NCI-H187 (cell line): Measurements from ENCODE around the gene PAX7.
A peak's percentile ranks its signal among the peaks of the same experiment; 100 is the strongest.
"Not testable (repeated sequence)": the region's sequence is repeated elsewhere in the genome, so short reads cannot be mapped to it uniquely, and the experiment has no call there.

Experiments used
- DNase-seq, 2 experiments: peaks; one replicate each; lab custom pipeline; 2025; lab: John Stamatoyannopoulos, UW

The PAX7 gene

GRCh38 chr1:18630511-18631495 lies at the start of gene PAX7:
Gene PAX7, plus strand, starts transcription at chr1:18630846. Its CDS starts 758 bp downstream, at chr1:18631604.
- no peak for DNase-seq

DNA sequence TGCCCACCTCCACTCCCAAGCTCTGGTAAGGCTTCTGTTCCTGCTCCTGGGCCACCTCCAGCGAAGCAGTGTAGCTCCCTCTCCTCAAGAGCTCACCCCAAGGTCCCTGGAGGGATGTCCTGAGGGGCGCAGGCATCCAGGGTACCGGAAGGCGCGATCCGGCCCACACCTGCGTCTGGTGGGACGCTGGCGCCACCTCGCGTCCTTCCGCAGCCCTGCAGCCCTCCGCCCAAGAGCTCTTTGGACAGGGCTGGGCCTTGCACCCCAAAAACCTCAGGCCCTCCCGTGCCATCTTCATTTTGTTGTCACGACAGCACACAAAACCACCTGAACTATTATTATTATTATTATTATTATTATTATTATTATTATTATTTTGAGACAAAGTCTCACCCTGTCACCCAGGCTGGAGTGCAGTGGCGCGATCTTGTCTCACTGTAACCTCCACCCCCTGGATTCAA lies 49.2 kb upstream of the PAX7 start:
- DNase-seq: peak; percentile 19 to 28

DNA sequence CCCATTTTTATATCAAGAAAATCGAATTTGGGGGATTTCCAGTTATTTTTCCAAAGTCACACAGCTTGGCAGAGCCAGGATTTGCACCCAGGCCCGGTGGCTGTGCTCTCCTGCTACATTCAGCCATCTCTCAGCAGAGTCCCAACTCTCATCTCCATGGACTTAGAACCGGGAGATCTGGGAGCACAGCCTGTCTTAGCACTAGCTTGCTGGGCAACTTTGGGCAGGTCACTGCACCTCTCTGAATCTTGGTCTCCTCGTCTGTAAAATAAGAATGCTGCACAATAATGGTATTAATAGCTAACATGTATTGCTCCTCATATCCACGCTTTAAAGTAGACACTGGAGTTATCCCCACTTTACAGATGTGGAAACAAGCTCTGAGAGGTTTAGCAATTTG lies 47.8 kb upstream of the PAX7 start:
- DNase-seq: no peak

- DNase-seq: no peak
Observed at GRCh38 chr1:18583326-18583941, 47.2 kb upstream of the PAX7 start.

GRCh38 chr1:18586016-18586415 lies 44.6 kb upstream of the PAX7 start:
- DNase-seq: not testable (repeated sequence)

- no peak for DNase-seq
Observed at GRCh38 chr1:18588093-18588492, 42.6 kb upstream of the PAX7 start.

GRCh38 chr1:18592368-18592767 lies 38.3 kb upstream of the PAX7 start:
- DNase-seq: no peak

- DNase-seq: peak in 1 of 2 experiments; percentile 14
Observed at GRCh38 chr1:18597160-18598042, 33.2 kb upstream of the PAX7 start.

DNA sequence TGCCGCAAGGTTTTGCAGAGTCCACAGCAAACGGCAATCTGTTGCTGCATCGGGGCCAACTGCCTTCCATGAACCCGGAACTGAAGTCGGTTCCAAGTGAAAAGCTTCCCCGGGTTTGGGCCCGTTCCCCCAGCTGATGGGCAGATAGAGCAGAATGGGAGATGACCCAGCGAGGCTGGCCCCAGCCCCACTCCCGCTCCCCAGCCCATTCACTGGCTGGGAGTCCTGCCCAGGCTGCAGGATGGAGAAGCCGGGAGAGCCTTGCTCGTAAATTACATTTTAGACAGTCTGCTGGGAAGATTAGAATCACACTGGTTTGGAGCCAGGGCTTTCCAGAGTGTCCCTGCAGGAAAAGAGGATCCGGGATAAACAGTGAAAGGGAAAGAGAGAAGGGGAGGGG lies 31.6 kb upstream of the PAX7 start:
- no peak for DNase-seq

DNA sequence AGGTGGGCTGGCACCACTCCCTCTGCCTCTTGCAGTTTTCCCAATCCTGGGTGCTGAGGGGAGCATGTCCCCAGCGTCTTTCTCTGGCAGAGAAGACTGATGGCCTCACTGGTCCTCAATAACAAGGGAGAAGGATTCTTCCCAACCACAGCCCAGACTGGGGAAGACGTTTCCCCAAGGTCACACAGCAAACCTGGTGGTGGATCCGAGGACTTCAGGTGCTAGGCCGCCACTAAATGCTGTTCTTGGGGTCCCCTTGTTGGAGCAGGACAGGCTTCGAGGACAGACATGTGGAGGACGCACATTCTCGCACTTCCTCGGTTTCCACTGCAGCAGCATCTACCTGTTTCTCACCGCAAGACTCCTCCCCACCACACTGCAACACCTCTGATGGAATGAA lies 30.9 kb upstream of the PAX7 start:
- DNase-seq: no peak

- DNase-seq: no peak
Observed at GRCh38 chr1:18602533-18603211, 28.0 kb upstream of the PAX7 start.

DNA sequence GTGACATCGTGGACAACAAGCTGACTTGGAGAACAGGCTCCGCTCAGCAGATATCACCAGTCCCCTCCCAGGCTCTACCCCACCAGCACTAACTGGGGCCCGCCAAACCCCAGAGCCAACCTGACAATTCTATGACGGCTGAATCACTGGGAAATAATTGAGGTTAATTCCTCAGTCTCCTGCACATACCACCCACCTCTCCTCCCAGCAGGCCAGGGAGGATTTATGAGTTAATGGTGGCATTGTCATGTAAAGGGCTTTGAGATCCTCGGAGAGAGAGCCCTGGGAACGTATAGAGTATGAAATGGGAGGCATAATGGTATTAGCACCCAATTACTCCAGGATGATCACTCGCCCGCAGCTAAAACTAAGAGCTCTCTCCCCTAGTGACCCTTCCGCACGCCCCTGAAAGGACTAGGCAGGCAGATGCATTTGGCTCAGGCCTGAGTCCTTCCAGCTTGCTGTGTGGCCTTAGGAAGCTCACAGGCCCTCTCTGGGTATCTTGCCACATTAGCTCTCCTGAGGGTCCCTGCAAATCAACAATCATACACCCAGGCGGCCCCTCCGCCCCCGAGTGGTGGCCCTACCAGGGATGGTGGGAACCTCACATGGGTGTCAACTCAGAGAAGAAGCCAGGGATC lies 27.3 kb upstream of the PAX7 start:
- DNase-seq: no peak

- DNase-seq: no peak
Observed at GRCh38 chr1:18606443-18607288, 24.0 kb upstream of the PAX7 start.

GRCh38 chr1:18607289-18607760 lies 23.3 kb upstream of the PAX7 start:
- no peak for DNase-seq

- no peak for DNase-seq
Observed at GRCh38 chr1:18608534-18608933, 22.1 kb upstream of the PAX7 start.

- no peak for DNase-seq
Observed at GRCh38 chr1:18611311-18611710, 19.3 kb upstream of the PAX7 start.

GRCh38 chr1:18612073-18612472 lies 18.6 kb upstream of the PAX7 start:
- no peak for DNase-seq

GRCh38 chr1:18614069-18614735 lies 16.4 kb upstream of the PAX7 start:
- DNase-seq: no peak
